Ascending aorta (tissue), 2 donors: Measurements from ENCODE around the gene OCIAD1. TPM values are rescaled to one million over a fixed set of nuclear protein-coding genes. Genes with fewer than 3 reads are reported as not detected.

Experiments
- DNase-seq, 2 donors: peaks; one replicate each; pipeline ENCODE4 v3.0.0-alpha.2; 2019; ENCODE audit warnings: low spot score in 2 of 2
- H3K27ac ChIP-seq, 2 donors: fragments of 200-600 bp; sonication (generic); one replicate each; pipeline ENCODE4 v1.5.1; 2016 to 2017; ENCODE audit warnings: mild to moderate bottlenecking in 1 of 2
- H3K27me3 ChIP-seq: fragments of 200-600 bp; sonication (generic); one replicate; pipeline ENCODE4 v1.5.1; 2017
- H3K36me3 ChIP-seq, 2 donors: fragments of 200-600 bp; sonication (generic); one replicate each; pipeline ENCODE4 v1.5.1; 2016
- H3K4me1 ChIP-seq, 2 donors: fragments of 200-600 bp; sonication (generic); one replicate each; pipeline ENCODE4 v1.5.1; 2016 to 2017; ENCODE audit warnings: mild to moderate bottlenecking in 1 of 2
- H3K4me3 ChIP-seq, 2 donors: fragments of 200-600 bp; sonication (generic); one replicate each; pipeline ENCODE4 v1.5.1; 2016 to 2017; ENCODE audit warnings: mild to moderate bottlenecking in 1 of 2
- H3K9me3 ChIP-seq, 2 donors: fragments of 200-600 bp; sonication (generic); one replicate each; pipeline ENCODE4 v1.5.1; 2016
- CTCF ChIP-seq, 3 experiments: fragments of 200-600 bp in 2 of 3; fragments of 450-650 bp in 1 of 3; sonication (generic) in 2 of 3; IDR thresholded peaks; one replicate each; pipeline ENCODE4 v1.5.1; 2016 to 2019; ENCODE audit warnings: antibody characterized with exemption in 3 of 3, mild to moderate bottlenecking in 1 of 3, moderate library complexity in 1 of 3
- intact Hi-C: fragments of 100-400 bp; cut with DNase I; formaldehyde crosslinking; loops from one replicate; pipeline ENCODE4 v1.15.1; 2023
- total RNA-seq: library from RNA; depleted of rRNA; stranded (reverse); fragments of >200 nt; gene quantifications from one replicate; pipeline ENCODE4 v1.1.0, GENCODE V29; 2016

OCIAD1 gene
- total RNA-seq, 1 donor from 2014 or later: 146 TPM

- Histone ChIP-seq H3K27ac (no peak overlapping the region), H3K4me3 (no peak overlapping the region), H3K36me3 (peaks cover 3 to 10% of the 10 kb centered on the region in 2 donors), H3K4me1 (no peaks in the 10 kb centered on the region), H3K27me3 (no peaks in the 10 kb centered on the region), H3K9me3 (no peaks in the 10 kb centered on the region)
- intact Hi-C loops: no loop called here
- no peak for TF ChIP-seq CTCF (IDR thresholded peaks at IDR 0.05)
- DNase-seq: no peak
Observed at GRCh38 chr4:48899432-48899749, 68.5 kb downstream of the OCIAD1 start.

GRCh38 chr4:48899950-48900349, 69.1 kb downstream of the OCIAD1 start:
- no peak for DNase-seq
- Histone ChIP-seq H3K27me3 (no peaks in the 10 kb centered on the region), H3K4me3 (no peak overlapping the region), H3K4me1 (peaks cover 0 to under 1% of the 10 kb centered on the region in 2 donors), H3K27ac (no peak overlapping the region), H3K36me3 (peaks cover 3 to 10% of the 10 kb centered on the region in 2 donors), H3K9me3 (no peaks in the 10 kb centered on the region)
- intact Hi-C loops: no loop called here
- TF ChIP-seq CTCF (IDR thresholded peaks at IDR 0.05): no peak

- Histone ChIP-seq H3K27me3 (no peaks in the 10 kb centered on the region), H3K27ac (no peak overlapping the region), H3K4me1 (peaks cover 0 to 11% of the 10 kb centered on the region in 2 donors), H3K4me3 (no peak overlapping the region), H3K9me3 (no peaks in the 10 kb centered on the region), H3K36me3 (peaks cover 3 to 10% of the 10 kb centered on the region in 2 donors)
- intact Hi-C loops: no loop called here
- DNase-seq: no peak
- no peak for TF ChIP-seq CTCF (IDR thresholded peaks at IDR 0.05)
Observed at GRCh38 chr4:48901196-48901595, 70.3 kb downstream of the OCIAD1 start.

- no peak for TF ChIP-seq CTCF (IDR thresholded peaks at IDR 0.05)
- H3K4me1 ChIP-seq: peaks cover 0 to 15% of the 10 kb centered on the region in 2 donors
- no peaks in the 10 kb centered on the region for H3K9me3 ChIP-seq
- no peak for DNase-seq
- no peak overlapping the region for H3K27ac ChIP-seq
- peaks cover 0 to 9% of the 10 kb centered on the region in 2 donors for H3K36me3 ChIP-seq
- H3K4me3 ChIP-seq: no peak overlapping the region
- intact Hi-C loops: no loop called here
- no peaks in the 10 kb centered on the region for H3K27me3 ChIP-seq
Observed at GRCh38 chr4:48902266-48902665, 71.4 kb downstream of the OCIAD1 start.

GRCh38 chr4:48904101-48904500, 73.2 kb downstream of the OCIAD1 start:
- no peaks in the 10 kb centered on the region for H3K27me3 ChIP-seq
- no peak overlapping the region for H3K27ac ChIP-seq
- no peaks in the 10 kb centered on the region for H3K9me3 ChIP-seq
- peaks cover 0 to 15% of the 10 kb centered on the region in 2 donors for H3K4me1 ChIP-seq
- DNase-seq: no peak
- intact Hi-C loops: no loop called here
- no peak for TF ChIP-seq CTCF (IDR thresholded peaks at IDR 0.05)
- no peak overlapping the region for H3K4me3 ChIP-seq
- peaks cover 0 to 6% of the 10 kb centered on the region in 2 donors for H3K36me3 ChIP-seq

- peaks cover 0 to 15% of the 10 kb centered on the region in 2 donors for H3K4me1 ChIP-seq
- no peak overlapping the region for H3K27ac ChIP-seq
- TF ChIP-seq CTCF (IDR thresholded peaks at IDR 0.05): no peak
- no peak for DNase-seq
- intact Hi-C loops: loop anchor here (5.0 kb wide), 2 partner anchors 127 to 327 kb away; no protein-coding TSS in a partner anchor
- H3K4me3 ChIP-seq: no peak overlapping the region
- no peaks in the 10 kb centered on the region for H3K9me3 ChIP-seq
- no peaks in the 10 kb centered on the region for H3K27me3 ChIP-seq
- H3K36me3 ChIP-seq: peaks cover 0 to 6% of the 10 kb centered on the region in 2 donors
Observed at GRCh38 chr4:48904541-48905142, 73.8 kb downstream of the OCIAD1 start.
